H9 (cell line): ENCODE measurements around the gene OR56A3. TPM values are rescaled to one million over a fixed set of nuclear protein-coding genes. Genes with fewer than 3 reads are reported as not detected.

ENCODE experiments used
- DNase-seq: peaks from one replicate; pipeline ENCODE4 v3.0.0-alpha.2; 2017
- H2AFZ ChIP-seq: one replicate; pipeline ENCODE4 v1.6.1; 2013; ENCODE audit warnings: mild to moderate bottlenecking, low read length, control low read depth, moderate library complexity
- H2AK5ac ChIP-seq: 2 replicates; pipeline ENCODE4 v1.6.1; 2013; ENCODE audit warnings: low read length, control low read depth, mixed read lengths; ENCODE audit not compliant: insufficient read length
- H2BK120ac ChIP-seq: one replicate; pipeline ENCODE4 v1.6.1; 2013; ENCODE audit warnings: low read depth, mild to moderate bottlenecking, low read length, control low read depth, inconsistent platforms; ENCODE audit not compliant: poor library complexity, severe bottlenecking
- H2BK12ac ChIP-seq: 2 replicates; pipeline ENCODE4 v1.6.1; 2013; ENCODE audit warnings: low read length, control low read depth, mixed read lengths, low read depth; ENCODE audit not compliant: insufficient read length
- H2BK15ac ChIP-seq: 2 replicates; pipeline ENCODE4 v1.6.1; 2013; ENCODE audit warnings: low read depth, low read length, control low read depth
- H2BK20ac ChIP-seq: one replicate; pipeline ENCODE4 v1.6.1; 2013; ENCODE audit warnings: low read depth, mild to moderate bottlenecking, low read length, control low read depth, inconsistent platforms; ENCODE audit not compliant: poor library complexity, severe bottlenecking
- H2BK5ac ChIP-seq: 2 replicates; pipeline ENCODE4 v1.6.1; 2013; ENCODE audit warnings: low read length, control low read depth, mixed read lengths; ENCODE audit not compliant: insufficient read length
- H3K14ac ChIP-seq: 2 replicates; pipeline ENCODE4 v1.6.1; 2013; ENCODE audit warnings: low read length, control low read depth; ENCODE audit not compliant: insufficient read depth
- H3K18ac ChIP-seq: 2 replicates; pipeline ENCODE4 v1.6.1; 2013; ENCODE audit warnings: low read depth, mild to moderate bottlenecking, mixed read lengths, low read length, control low read depth; ENCODE audit not compliant: insufficient read length
- H3K23ac ChIP-seq: 2 replicates; pipeline ENCODE4 v1.6.1; 2013; ENCODE audit warnings: low read length, control low read depth, mixed read lengths, low read depth; ENCODE audit not compliant: insufficient read length
- H3K23me2 ChIP-seq: 2 replicates; pipeline ENCODE4 v1.6.1; 2013; ENCODE audit warnings: low read depth, mild to moderate bottlenecking, mixed read lengths, low read length, control low read depth; ENCODE audit not compliant: insufficient read length, poor library complexity, severe bottlenecking
- H3K27ac ChIP-seq: 2 replicates; pipeline ENCODE4 v1.5.1; 2013; ENCODE audit warnings: low read length, control low read depth, mixed read lengths, low read depth; ENCODE audit not compliant: insufficient read length
- H3K27me3 ChIP-seq: 2 replicates; pipeline ENCODE4 v1.6.1; 2013; ENCODE audit warnings: low read length, control low read depth, inconsistent platforms; ENCODE audit not compliant: insufficient read depth
- H3K4ac ChIP-seq: 2 replicates; pipeline ENCODE4 v1.6.1; 2013; ENCODE audit warnings: low read depth, mild to moderate bottlenecking, control low read depth, inconsistent platforms, low read length, moderate library complexity
- H3K4me1 ChIP-seq: 2 replicates; pipeline ENCODE4 v1.6.1; 2013; ENCODE audit warnings: low read length, control low read depth, inconsistent platforms; ENCODE audit not compliant: insufficient read depth
- H3K4me2 ChIP-seq: 2 replicates; pipeline ENCODE4 v1.6.1; 2013; ENCODE audit warnings: low read length, control low read depth, mixed read lengths; ENCODE audit not compliant: insufficient read length, insufficient read depth
- H3K56ac ChIP-seq: 2 replicates; pipeline ENCODE4 v1.6.1; 2013; ENCODE audit warnings: low read depth, mild to moderate bottlenecking, mixed read lengths, low read length, control low read depth; ENCODE audit not compliant: insufficient read length
- H3K79me1 ChIP-seq: 2 replicates; pipeline ENCODE4 v1.6.1; 2013; ENCODE audit warnings: low read depth, mild to moderate bottlenecking, moderate library complexity, low read length, control low read depth, inconsistent platforms; ENCODE audit not compliant: insufficient read depth, poor library complexity, severe bottlenecking
- H3K79me2 ChIP-seq: 2 replicates; pipeline ENCODE4 v1.6.1; 2013; ENCODE audit warnings: low read length, control low read depth, inconsistent platforms; ENCODE audit not compliant: insufficient read depth
- H3K9ac ChIP-seq: 2 replicates; pipeline ENCODE4 v1.6.1; 2013; ENCODE audit warnings: low read length, control low read depth, mixed read lengths; ENCODE audit not compliant: insufficient read length; ENCODE audit errors: extremely low read depth
- H3K9me3 ChIP-seq: one replicate; pipeline ENCODE4 v1.6.1; 2013; ENCODE audit warnings: low read depth, low read length, inconsistent platforms; ENCODE audit not compliant: control insufficient read depth
- H3T11ph ChIP-seq: one replicate; pipeline ENCODE4 v1.6.1; 2013; ENCODE audit warnings: mild to moderate bottlenecking, low read length, control low read depth, inconsistent platforms
- H4K20me1 ChIP-seq: one replicate; pipeline ENCODE4 v1.6.1; 2013; ENCODE audit not compliant: control insufficient read depth, insufficient read length, insufficient read depth
- H4K5ac ChIP-seq: 2 replicates; pipeline ENCODE4 v1.6.1; 2013; ENCODE audit warnings: low read depth, mild to moderate bottlenecking, mixed read lengths, low read length, control low read depth; ENCODE audit not compliant: insufficient read length
- H4K8ac ChIP-seq: replicated peaks from 2 replicates; pipeline ENCODE4 v1.6.1; 2013; ENCODE audit warnings: low read length, control low read depth, mixed read lengths, low read depth; ENCODE audit not compliant: insufficient read length
- H4K91ac ChIP-seq: 2 replicates; pipeline ENCODE4 v1.6.1; 2013; ENCODE audit warnings: low read depth, mild to moderate bottlenecking, moderate library complexity, mixed read lengths, low read length, control low read depth; ENCODE audit not compliant: insufficient read length
- H3K27ac Mint-ChIP-seq, 3 experiments: 2 replicates in 2 of 3; 3 replicates in 1 of 3; pipeline ENCODE4 v1.8.0; 2020 to 2021; ENCODE audit warnings: mixed read lengths in 3 of 3, mild to moderate bottlenecking in 1 of 3, moderate library complexity in 1 of 3
- H3K27me3 Mint-ChIP-seq: 2 replicates; pipeline ENCODE4 v1.8.0; 2021; ENCODE audit warnings: low read depth, mild to moderate bottlenecking, moderate library complexity, mixed read lengths
- H3K36me3 Mint-ChIP-seq, 3 experiments: 2 replicates in 2 of 3; 3 replicates in 1 of 3; pipeline ENCODE4 v1.8.0; 2020 to 2021; ENCODE audit warnings: low read depth in 3 of 3, mixed read lengths in 3 of 3; ENCODE audit not compliant: insufficient read depth in 1 of 3
- H3K4me1 Mint-ChIP-seq, 2 experiments: 2 replicates each; pipeline ENCODE4 v1.8.0; 2020; ENCODE audit warnings: mixed read lengths in 2 of 2
- H3K4me3 Mint-ChIP-seq, 2 experiments: 2 replicates in 1 of 2; 3 replicates in 1 of 2; pipeline ENCODE4 v1.8.0; 2020 to 2021; ENCODE audit warnings: mild to moderate bottlenecking in 2 of 2, mixed read lengths in 2 of 2, moderate library complexity in 1 of 2
- H3K9me3 Mint-ChIP-seq, 2 experiments: 2 replicates in 1 of 2; 3 replicates in 1 of 2; pipeline ENCODE4 v1.8.0; 2020; ENCODE audit warnings: mild to moderate bottlenecking in 2 of 2, mixed read lengths in 2 of 2, moderate library complexity in 1 of 2
- CTCF ChIP-seq: fragments of 200-600 bp; sonication (generic); conservative IDR thresholded peaks from 3 replicates; pipeline ENCODE4 v1.8.0; 2021; ENCODE audit warnings: antibody characterized with exemption, mild to moderate bottlenecking
- WGBS: extraction: QIAGEN DNeasy Blood & Tissue Kit; methylation state at CpG from one replicate; pipeline ENCODE4 v1.1.7; 2013; ENCODE audit warnings: missing lambda C conversion rate, low lambda C conversion rate, mixed read lengths; ENCODE audit not compliant: insufficient read length; ENCODE audit errors: extremely low coverage; 5-methylcytosine and 5-hydroxymethylcytosine counted together
- total RNA-seq: library from RNA; stranded (reverse); gene quantifications from 2 replicates; pipeline ENCODE4 v1.2.1, GENCODE V29; 2021

Gene OR56A3
- total RNA-seq, 1 experiment from 2014 or later: not detected

GRCh38 chr11:5986885-5987284 is 44.8 kb downstream of the OR56A3 start, which contains the start of gene OR52L1:
OR52L1 (minus strand) TSS chr11:5986985; CDS start chr11:5986930, 55 bp downstream.
- Histone ChIP-seq H3K27me3 (no peaks in the 10 kb centered on the region), H2BK20ac (no peak within 1 kb of the TSS), H3K9me3 (no peaks in the 10 kb centered on the region), H2AFZ (no peak within 1 kb of the TSS), H3K9ac (no peak within 1 kb of the TSS), H3K4me2 (no peak within 1 kb of the TSS), H3K4ac (no peak within 1 kb of the TSS), H4K5ac (peak within 1 kb of the TSS; percentile 86), H3T11ph (no peak within 1 kb of the TSS), H2BK12ac (no peak within 1 kb of the TSS), H2AK5ac (no peak within 1 kb of the TSS), H4K91ac (no peak within 1 kb of the TSS), H3K4me1 (no peaks in the 10 kb centered on the region), H3K14ac (no peak within 1 kb of the TSS), H2BK5ac (no peak within 1 kb of the TSS), H3K23me2 (no peaks in the 10 kb centered on the region), H3K79me1 (no peaks in the 10 kb centered on the region), H2BK15ac (no peak within 1 kb of the TSS), H2BK120ac (no peak within 1 kb of the TSS), H3K79me2 (no peaks in the 10 kb centered on the region), H4K20me1 (no peaks in the 10 kb centered on the region), H3K23ac (no peak within 1 kb of the TSS), H3K18ac (no peak within 1 kb of the TSS), H3K27ac (no peak within 1 kb of the TSS), H3K56ac (no peak within 1 kb of the TSS), H4K8ac (no peak within 1 kb of the TSS)
- H3K27me3 Mint-ChIP-seq: peaks cover 1% of the 10 kb centered on the region; the same call in 1 of the 2 replicates
- no peaks in the 10 kb centered on the region for H3K36me3 Mint-ChIP-seq
- H3K4me1 Mint-ChIP-seq: no peaks in the 10 kb centered on the region
- no CpG with 5 or more reads among the region's 1 CpG for WGBS
- DNase-seq: no peak
- no peak for TF ChIP-seq CTCF
- no peak within 1 kb of the TSS for H3K27ac Mint-ChIP-seq
- H3K9me3 Mint-ChIP-seq: no peaks in the 10 kb centered on the region; a peak in 1 of 5 replicates
- H3K4me3 Mint-ChIP-seq: no peak within 1 kb of the TSS
